SK-N-MC (cell line): ENCODE measurements around the gene FN1.

Experiments
- EZH2 ChIP-seq: fragments of 200-600 bp; sonication (generic); IDR thresholded peaks from one replicate; pipeline ENCODE4 v1.6.1; 2017; ENCODE audit warnings: antibody characterized with exemption
- FOXP2 ChIP-seq: optimal IDR thresholded peaks from 2 replicates; pipeline ENCODE3; 2011; ENCODE audit warnings: mild to moderate bottlenecking, moderate library complexity; ENCODE audit not compliant: insufficient read depth; ENCODE audit errors: extremely low read length, control extremely low read depth
- POLR2AphosphoS5 ChIP-seq: IDR thresholded peaks from 2 replicates; pipeline ENCODE4 v1.6.1; 2012; ENCODE audit warnings: mild to moderate bottlenecking, low read depth, low read length, borderline replicate concordance

DNA sequence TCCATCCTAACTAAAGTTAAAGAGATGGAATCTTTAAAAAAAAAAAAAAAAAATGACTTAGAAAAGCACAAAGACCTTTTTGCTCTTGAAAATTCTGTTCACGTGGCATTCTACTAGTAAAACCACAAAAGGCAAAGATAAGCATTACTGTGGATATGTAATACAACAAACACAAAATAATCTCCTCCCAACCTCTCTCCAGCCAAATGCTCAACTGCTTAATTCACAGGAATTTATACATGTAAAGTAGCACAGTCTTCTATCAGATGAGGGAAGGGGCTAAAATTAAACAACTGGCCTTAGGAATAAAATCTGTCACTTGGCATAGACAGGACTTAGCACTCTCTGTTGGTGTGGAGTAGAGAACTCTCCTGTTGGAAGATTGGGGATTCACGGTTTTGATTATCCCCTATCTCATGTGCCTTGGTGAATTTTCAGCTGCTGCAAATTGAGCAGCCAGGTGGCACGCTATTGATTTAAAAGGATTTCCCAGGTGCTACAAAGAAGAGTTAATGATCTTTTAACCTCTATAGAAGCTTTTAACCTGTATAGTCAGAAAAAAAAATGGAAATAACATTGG, 66.6 kb downstream of the FN1 start:
- TF ChIP-seq POLR2AphosphoS5 (no peak), EZH2 (no peak), FOXP2 (no peak)
